Calu3 (cell line): ENCODE measurements around the gene HECTD1. TPM values are rescaled to one million over a fixed set of nuclear protein-coding genes. Genes with fewer than 3 reads are reported as not detected.
A peak's percentile ranks its signal among the peaks of the same experiment; 100 is the strongest.

Experiments
- BruUV-seq: library from RNA; stranded (reverse); fragments of 400-500 nt; replicated peaks from 2 replicates; lab custom pipeline; 2021; lab: Mats Ljungman, UMichigan
- CTCF ChIA-PET: fragments of 300-600 bp; sonication (Branson Sonifier 250); formaldehyde crosslinking; loops from one replicate; lab custom pipeline; 2022; ENCODE audit warnings: antibody characterized with exemption; lab: Charles Lee
- DNase-seq: peaks from one replicate; pipeline ENCODE4 v3.0.0; 2022
- H3K27ac Mint-ChIP-seq: one replicate; pipeline ENCODE4 v1.8.0; 2022; ENCODE audit warnings: mixed read lengths; ENCODE audit not compliant: unreplicated experiment
- H3K27me3 Mint-ChIP-seq: one replicate; pipeline ENCODE4 v1.8.0; 2022; ENCODE audit warnings: mixed read lengths; ENCODE audit not compliant: unreplicated experiment
- H3K36me3 Mint-ChIP-seq: one replicate; pipeline ENCODE4 v1.8.0; 2022; ENCODE audit warnings: mild to moderate bottlenecking, moderate library complexity, mixed read lengths; ENCODE audit not compliant: insufficient read depth, unreplicated experiment
- H3K4me1 Mint-ChIP-seq: one replicate; pipeline ENCODE4 v1.8.0; 2022; ENCODE audit warnings: mild to moderate bottlenecking, low read depth, mixed read lengths; ENCODE audit not compliant: unreplicated experiment
- H3K4me3 Mint-ChIP-seq: one replicate; pipeline ENCODE4 v1.8.0; 2022; ENCODE audit warnings: mild to moderate bottlenecking, low read depth, moderate library complexity, mixed read lengths; ENCODE audit not compliant: unreplicated experiment
- H3K9me3 Mint-ChIP-seq: one replicate; pipeline ENCODE4 v1.8.0; 2022; ENCODE audit warnings: low read depth, mixed read lengths; ENCODE audit not compliant: unreplicated experiment
- intact Hi-C: fragments of 100-400 bp; cut with micrococcal nuclease; formaldehyde crosslinking; loops from one replicate; pipeline ENCODE4 v1.10.0; 2022; ENCODE audit not compliant: unreplicated experiment
- total RNA-seq: library from RNA; stranded (reverse); gene quantifications from 2 replicates; pipeline ENCODE4 v1.2.3, GENCODE V29; 2022
- TF ChIP-seq, protein P1 (sequence below): fragments of 200-600 bp; IDR thresholded peaks from one replicate; pipeline ENCODE4 v1.8.0; 2022; ENCODE audit warnings: antibody characterized with exemption; ENCODE audit not compliant: unreplicated experiment

HECTD1 gene
- total RNA-seq, 1 experiment from 2014 or later: 98.6 TPM

DNA sequence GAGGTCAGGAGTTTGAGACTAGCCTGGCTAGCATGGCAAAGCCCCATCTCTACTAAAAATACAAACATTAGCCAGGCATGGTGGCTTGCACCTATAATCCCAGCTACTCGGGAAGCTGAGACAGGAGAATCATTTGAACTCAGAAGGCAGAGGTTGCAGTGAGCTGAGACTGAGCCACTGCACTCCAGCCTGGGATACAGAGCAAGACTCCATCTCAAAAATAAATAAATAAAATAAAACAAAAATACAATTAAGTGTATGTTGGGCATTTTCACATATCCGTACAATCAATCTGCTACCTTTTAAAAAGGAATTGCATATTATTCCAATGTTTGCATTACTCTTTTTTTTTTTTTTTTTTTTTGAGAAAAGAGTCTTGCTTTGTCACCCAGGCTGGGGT lies 47.7 kb upstream of the HECTD1 start:
- TF ChIP-seq, protein P1, sequence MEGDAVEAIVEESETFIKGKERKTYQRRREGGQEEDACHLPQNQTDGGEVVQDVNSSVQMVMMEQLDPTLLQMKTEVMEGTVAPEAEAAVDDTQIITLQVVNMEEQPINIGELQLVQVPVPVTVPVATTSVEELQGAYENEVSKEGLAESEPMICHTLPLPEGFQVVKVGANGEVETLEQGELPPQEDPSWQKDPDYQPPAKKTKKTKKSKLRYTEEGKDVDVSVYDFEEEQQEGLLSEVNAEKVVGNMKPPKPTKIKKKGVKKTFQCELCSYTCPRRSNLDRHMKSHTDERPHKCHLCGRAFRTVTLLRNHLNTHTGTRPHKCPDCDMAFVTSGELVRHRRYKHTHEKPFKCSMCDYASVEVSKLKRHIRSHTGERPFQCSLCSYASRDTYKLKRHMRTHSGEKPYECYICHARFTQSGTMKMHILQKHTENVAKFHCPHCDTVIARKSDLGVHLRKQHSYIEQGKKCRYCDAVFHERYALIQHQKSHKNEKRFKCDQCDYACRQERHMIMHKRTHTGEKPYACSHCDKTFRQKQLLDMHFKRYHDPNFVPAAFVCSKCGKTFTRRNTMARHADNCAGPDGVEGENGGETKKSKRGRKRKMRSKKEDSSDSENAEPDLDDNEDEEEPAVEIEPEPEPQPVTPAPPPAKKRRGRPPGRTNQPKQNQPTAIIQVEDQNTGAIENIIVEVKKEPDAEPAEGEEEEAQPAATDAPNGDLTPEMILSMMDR: no peak
- CTCF ChIA-PET: interaction anchor here (0.7 kb wide), 1 partner anchor 41 kb away, joined by 3 read pairs; no protein-coding TSS in a partner anchor
- Mint-ChIP-seq H3K36me3 (peaks cover 4% of the 10 kb centered on the region), H3K4me3 (no peak overlapping the region), H3K9me3 (no peaks in the 10 kb centered on the region), H3K27ac (no peak overlapping the region), H3K4me1 (peaks cover 21% of the 10 kb centered on the region), H3K27me3 (no peaks in the 10 kb centered on the region)
- no peak for DNase-seq
- no TSS peak for BruUV-seq
- intact Hi-C loops: no loop called here

DNA sequence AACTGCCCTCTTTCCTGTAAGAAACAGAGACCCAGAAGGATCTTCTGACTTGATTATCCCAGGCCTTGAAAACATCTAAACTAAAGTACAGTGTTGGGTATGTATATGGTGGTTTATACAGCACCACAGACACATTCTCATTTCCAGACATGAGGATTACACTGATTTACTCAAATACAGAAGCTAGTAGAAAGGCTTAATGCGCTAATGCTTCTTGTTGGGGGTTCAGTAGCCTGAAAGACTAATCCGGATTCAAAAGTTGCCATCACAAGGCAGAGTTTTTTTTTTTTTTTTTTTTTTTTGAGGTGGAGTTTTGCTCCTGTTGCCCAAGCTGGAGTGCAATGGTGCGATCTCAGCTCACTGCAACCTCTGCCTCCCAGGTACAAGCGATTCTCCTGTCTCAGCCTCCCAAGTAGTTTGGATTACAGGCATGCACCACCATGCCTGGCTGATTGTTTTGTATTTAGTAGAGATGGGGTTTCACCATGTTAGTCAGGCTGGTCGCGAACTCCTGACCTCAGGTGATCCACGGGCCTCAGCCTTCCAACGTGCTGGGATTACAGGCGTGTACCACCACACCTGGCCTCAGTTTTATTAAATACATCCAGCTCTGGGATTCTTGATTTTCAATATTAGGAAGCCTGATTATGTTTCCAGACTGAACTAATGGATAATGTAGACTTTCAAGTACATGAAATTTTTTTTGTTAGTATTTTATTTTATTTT lies 46.3 kb upstream of the HECTD1 start:
- Mint-ChIP-seq H3K9me3 (no peaks in the 10 kb centered on the region), H3K36me3 (peaks cover 4% of the 10 kb centered on the region), H3K27me3 (no peaks in the 10 kb centered on the region), H3K27ac (no peak overlapping the region), H3K4me1 (peaks cover 21% of the 10 kb centered on the region), H3K4me3 (no peak overlapping the region)
- CTCF ChIA-PET: interaction anchor here (0.7 kb wide), 2 partner anchors 59 to 1761 kb away, joined by 3 to 8 read pairs; no protein-coding TSS in a partner anchor
- intact Hi-C loops: no loop called here
- TF ChIP-seq, protein P1: no peak
- DNase-seq: no peak
- no TSS peak for BruUV-seq

DNA sequence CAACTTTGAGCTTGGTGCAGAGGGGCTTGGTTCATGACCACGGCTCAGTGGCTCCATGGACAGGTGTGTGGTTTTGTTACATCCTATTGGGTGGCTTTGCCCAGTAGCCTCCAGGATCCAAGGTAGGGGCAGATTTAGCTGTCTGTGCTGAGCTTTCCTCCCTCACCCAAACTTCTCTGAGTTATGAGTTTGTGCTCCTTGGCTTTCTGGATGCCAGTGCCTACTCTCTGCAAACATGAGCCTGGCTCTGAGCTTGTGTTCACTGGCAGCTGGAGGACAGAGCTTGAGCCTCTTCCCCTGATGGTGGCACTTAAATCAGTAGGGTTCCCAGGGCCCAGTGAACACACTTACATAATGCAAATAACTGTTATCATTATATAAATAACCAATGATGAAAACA lies 45.3 kb upstream of the HECTD1 start:
- CTCF ChIA-PET: interaction anchor here (0.7 kb wide), 2 partner anchors 12 to 56 kb away, joined by 3 to 6 read pairs; no protein-coding TSS in a partner anchor
- no TSS peak for BruUV-seq

DNA sequence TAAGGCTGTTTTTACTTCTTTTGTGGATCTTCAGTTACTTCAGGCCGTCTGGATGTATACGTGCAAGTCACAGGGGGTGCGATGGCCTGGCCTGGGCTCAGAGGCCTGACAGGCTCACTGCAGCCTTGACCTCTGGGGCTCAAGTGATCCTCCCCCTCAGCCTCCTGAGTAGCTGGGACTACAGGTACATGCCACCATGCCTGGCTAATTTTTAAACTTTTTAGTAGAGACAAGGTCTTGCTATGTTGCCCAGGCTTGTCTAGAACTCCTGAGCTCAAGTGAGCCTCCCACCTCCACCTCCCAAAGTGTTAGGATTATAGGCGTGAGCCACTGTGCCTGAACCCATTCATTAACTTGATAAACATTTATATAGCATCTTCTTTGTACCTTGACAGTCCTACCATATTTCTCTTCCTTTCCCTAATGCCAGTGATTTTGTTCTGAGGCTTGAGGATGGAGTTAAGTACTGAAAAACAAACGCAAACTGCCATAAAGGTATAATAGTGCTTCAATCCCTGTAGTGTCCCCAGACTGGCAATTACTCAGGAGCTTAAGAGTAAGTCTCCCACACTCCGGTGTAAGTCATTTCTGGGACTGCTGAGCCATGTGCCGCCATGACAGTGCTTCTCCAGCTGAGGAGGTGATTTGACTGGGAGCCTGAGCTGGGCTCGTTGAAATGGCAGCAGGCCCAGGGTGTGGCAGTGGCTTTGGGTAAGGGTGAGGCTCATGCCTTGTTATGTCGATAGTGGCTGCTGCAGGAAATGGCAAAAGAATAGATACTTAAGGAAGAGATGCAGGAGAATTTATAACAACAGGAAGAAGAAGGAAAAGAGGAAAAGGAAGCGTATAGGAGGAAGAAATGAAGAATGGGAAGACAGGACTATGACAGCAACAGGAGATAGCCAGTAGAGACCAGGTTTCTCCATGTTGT lies 43.7 kb upstream of the HECTD1 start:
- H3K4me3 Mint-ChIP-seq: no peak overlapping the region
- no peaks in the 10 kb centered on the region for H3K9me3 Mint-ChIP-seq
- no peaks in the 10 kb centered on the region for H3K27me3 Mint-ChIP-seq
- H3K36me3 Mint-ChIP-seq: no peaks in the 10 kb centered on the region
- no TSS peak for BruUV-seq
- DNase-seq: peak; percentile 27
- CTCF ChIA-PET: no interaction called here
- H3K27ac Mint-ChIP-seq: peak overlapping the region; percentile 12
- peaks cover 13% of the 10 kb centered on the region for H3K4me1 Mint-ChIP-seq
- TF ChIP-seq, protein P1: no peak
- intact Hi-C loops: no loop called here

More for the DNA sequence above, 45.3 kb upstream of the HECTD1 start:
- no peaks in the 10 kb centered on the region for H3K27me3 Mint-ChIP-seq
- DNase-seq: no peak
- TF ChIP-seq, protein P1: no peak
- no peaks in the 10 kb centered on the region for H3K9me3 Mint-ChIP-seq
- H3K4me3 Mint-ChIP-seq: no peak overlapping the region
- peaks cover 21% of the 10 kb centered on the region for H3K4me1 Mint-ChIP-seq
- H3K27ac Mint-ChIP-seq: no peak overlapping the region
- peaks cover 4% of the 10 kb centered on the region for H3K36me3 Mint-ChIP-seq
- intact Hi-C loops: no loop called here
